HG03457 (cell line): ENCODE data around the gene SRXN1.

ENCODE experiments used
- ATAC-seq: cut with Tn5 transposase; IDR thresholded peaks from one replicate; pipeline ENCODE4 v1.9.1; 2021; ENCODE audit warnings: moderate number of reproducible peaks; ENCODE audit not compliant: unreplicated experiment

Gene SRXN1

GRCh38 chr20:609371-609964 lies 43.5 kb downstream of the SRXN1 start:
- ATAC-seq = no peak

- ATAC-seq = no peak
These were observed 44.0 kb downstream of the SRXN1 start for GRCh38 chr20:608970-609369.

- no peak for ATAC-seq
These were observed 45.5 kb downstream of the SRXN1 start for GRCh38 chr20:607476-607875.

- no peak for ATAC-seq
These were observed 47.8 kb downstream of the SRXN1 start for GRCh38 chr20:605237-605636.

GRCh38 chr20:603116-603640 lies 49.8 kb downstream of the SRXN1 start:
- no peak for ATAC-seq

- no peak for ATAC-seq
These were observed 50.7 kb downstream of the SRXN1 start for GRCh38 chr20:602111-602970.

GRCh38 chr20:600736-601135 lies 52.3 kb downstream of the SRXN1 start:
- ATAC-seq = no peak

- no peak for ATAC-seq
These were observed 52.9 kb downstream of the SRXN1 start for GRCh38 chr20:600141-600540.

GRCh38 chr20:598133-598850 lies 54.7 kb downstream of the SRXN1 start:
- no peak for ATAC-seq

- ATAC-seq = no peak
These were observed 55.4 kb downstream of the SRXN1 start for GRCh38 chr20:597560-597959.
